HG03064 (cell line): ENCODE data around the gene PPT2.

Experiments
- ATAC-seq: cut with Tn5 transposase; IDR thresholded peaks from one replicate; pipeline ENCODE4 v1.9.1; 2021; ENCODE audit warnings: low read depth; ENCODE audit not compliant: unreplicated experiment

Gene PPT2, protein sequence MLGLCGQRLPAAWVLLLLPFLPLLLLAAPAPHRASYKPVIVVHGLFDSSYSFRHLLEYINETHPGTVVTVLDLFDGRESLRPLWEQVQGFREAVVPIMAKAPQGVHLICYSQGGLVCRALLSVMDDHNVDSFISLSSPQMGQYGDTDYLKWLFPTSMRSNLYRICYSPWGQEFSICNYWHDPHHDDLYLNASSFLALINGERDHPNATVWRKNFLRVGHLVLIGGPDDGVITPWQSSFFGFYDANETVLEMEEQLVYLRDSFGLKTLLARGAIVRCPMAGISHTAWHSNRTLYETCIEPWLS

DNA sequence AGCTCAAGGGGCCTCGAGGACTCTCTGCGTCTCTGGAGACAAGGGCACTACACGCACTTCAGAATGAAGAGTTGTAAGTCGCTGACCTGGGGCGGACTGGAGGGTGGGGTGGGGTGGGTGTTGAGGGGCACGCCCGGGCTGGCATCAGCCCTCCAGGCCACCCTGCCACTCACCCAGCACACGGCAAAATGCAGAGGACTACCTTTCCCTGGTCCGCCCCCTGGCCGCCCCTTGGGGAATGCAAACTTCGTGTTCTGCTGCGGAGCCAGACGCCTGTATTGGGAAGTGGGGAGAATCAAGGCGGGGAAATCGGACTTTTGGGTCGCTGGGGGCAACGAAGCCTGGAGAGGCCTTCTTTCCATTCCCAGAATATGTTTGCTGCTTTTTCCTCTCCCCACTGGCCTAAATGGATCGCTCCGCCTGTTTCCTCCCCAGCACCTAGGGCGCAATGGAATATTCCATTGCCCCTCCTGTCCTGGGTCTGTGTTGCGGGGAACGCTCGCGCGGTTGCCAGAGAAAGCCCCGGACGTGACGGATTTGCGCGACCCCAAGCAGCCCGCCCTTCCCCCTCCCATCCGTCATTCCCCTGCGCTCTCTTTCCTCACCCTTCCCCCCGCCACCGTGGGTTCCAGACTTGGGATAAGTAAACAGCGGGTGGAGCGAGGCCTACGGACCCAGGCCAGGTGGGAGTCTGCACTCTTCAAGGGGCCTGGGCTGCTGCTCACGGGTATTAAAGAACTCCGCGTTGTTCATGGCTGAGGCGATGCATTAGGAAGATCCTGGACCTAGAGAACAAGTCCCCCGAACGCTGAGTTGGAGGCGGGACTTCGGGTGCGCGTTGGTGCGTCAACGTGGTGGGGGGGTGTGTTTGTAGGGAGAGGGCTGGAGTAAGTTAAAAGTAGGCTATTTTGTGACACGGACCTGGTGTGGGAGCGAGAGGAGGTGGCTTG is at the start of gene PPT2:
TSS of gene PPT2 (plus strand) at position 578 of the 950 bp plus-strand sequence. CDS start 454 bp downstream, outside the sequence.
- ATAC-seq = no peak

- no peak for ATAC-seq
Measured at GRCh38 chr6:32105433-32105832, 48.5 kb upstream of the PPT2 start.

- ATAC-seq = no peak
Measured at GRCh38 chr6:32107406-32107805, 46.5 kb upstream of the PPT2 start.

- no peak for ATAC-seq
Measured at GRCh38 chr6:32108094-32108627, 45.8 kb upstream of the PPT2 start.

DNA sequence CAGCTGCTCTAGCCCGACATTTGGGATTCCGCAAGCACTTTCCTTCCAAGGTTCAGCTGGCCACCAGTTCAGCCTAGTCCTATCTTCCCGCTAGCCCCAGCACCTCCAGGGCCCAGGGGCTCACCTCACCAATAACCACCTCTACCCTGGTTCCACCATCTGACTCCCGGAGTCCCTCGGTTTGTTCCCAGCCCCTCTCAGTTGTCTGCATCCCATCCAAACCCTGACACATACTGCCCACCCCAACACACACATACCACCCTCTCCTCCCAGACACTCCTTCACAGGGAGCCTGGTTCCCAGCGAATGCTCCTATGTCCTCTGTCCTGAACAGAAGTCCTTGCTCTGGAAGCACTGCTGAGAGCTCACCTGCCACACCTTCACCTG is 45.2 kb upstream of the PPT2 start:
- no peak for ATAC-seq

- no peak for ATAC-seq
Measured at GRCh38 chr6:32109114-32109764, 44.7 kb upstream of the PPT2 start, which contains the start of gene TNXB. TNXB (minus strand) TSS chr6:32109338; CDS start chr6:32098198, 11,140 bp downstream.

- no peak for ATAC-seq
Measured at GRCh38 chr6:32109765-32110160, 44.2 kb upstream of the PPT2 start.

- ATAC-seq = no peak
Measured at GRCh38 chr6:32110632-32111031, 43.3 kb upstream of the PPT2 start.

DNA sequence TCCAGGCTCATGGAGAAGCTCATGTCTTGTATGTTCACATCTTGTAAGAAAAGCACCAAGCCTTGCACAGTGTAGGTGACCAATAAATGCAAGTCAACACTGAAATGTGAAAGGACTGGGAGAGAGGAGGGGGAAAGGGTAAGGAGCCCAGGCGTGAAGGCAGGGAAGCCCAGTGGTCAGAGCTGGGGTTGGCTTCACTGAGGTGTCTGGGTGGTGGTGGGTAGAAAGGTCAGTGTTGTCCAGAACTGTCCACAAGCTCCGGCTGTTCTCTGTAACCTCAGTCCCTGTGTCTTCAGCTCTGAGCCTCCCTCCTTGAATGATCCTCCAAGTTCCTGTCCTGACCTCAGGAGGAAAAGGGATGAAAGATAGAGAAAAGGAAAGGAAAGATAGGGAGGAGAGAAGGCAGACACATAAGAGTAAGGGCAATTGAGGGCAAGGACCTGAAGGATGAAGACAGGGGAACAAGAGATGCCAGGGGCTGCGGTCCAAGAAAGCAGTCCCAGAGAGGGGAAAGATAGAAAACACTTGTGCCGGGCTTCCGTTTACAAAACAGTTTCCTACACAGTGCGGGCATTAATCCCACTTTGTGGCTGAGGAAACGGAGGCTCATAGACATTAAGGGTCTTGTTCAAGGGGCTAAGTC is 42.4 kb upstream of the PPT2 start:
- no peak for ATAC-seq

DNA sequence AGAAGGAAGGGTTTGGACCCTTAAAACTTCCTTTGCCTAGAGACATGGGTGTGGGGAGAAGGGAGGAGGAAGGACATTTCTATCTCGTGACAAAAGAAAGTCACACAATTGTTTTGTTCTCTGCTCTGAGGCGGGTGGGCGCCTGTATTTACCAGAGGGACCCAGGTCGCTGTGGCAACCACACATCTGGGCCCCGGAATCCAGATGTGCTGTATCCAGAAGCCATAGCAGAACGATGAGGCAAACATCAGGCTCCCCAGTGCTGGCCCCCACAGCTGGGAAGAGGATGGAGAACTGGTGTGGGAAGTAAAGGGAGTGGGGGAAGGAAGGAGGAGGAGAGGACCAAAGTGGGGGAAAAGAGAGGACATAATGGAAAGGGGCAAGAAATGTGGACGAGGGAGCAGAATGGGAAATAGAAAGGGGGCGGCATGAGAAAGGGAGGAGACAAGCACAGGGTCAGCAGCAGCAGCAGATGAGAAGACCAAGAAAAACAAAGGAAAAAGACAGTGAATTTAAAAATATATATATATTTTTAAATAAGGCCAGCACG is 41.4 kb upstream of the PPT2 start:
- ATAC-seq = no peak

- no peak for ATAC-seq
Measured at GRCh38 chr6:32113386-32114352, 40.3 kb upstream of the PPT2 start.

- ATAC-seq = no peak
Measured at GRCh38 chr6:32114796-32115195, 39.1 kb upstream of the PPT2 start.

- ATAC-seq = no peak
Measured at GRCh38 chr6:32115623-32116022, 38.3 kb upstream of the PPT2 start.

- no peak for ATAC-seq
Measured at GRCh38 chr6:32116674-32117073, 37.3 kb upstream of the PPT2 start.

- ATAC-seq = no peak
Measured at GRCh38 chr6:32117461-32117860, 36.5 kb upstream of the PPT2 start.

DNA sequence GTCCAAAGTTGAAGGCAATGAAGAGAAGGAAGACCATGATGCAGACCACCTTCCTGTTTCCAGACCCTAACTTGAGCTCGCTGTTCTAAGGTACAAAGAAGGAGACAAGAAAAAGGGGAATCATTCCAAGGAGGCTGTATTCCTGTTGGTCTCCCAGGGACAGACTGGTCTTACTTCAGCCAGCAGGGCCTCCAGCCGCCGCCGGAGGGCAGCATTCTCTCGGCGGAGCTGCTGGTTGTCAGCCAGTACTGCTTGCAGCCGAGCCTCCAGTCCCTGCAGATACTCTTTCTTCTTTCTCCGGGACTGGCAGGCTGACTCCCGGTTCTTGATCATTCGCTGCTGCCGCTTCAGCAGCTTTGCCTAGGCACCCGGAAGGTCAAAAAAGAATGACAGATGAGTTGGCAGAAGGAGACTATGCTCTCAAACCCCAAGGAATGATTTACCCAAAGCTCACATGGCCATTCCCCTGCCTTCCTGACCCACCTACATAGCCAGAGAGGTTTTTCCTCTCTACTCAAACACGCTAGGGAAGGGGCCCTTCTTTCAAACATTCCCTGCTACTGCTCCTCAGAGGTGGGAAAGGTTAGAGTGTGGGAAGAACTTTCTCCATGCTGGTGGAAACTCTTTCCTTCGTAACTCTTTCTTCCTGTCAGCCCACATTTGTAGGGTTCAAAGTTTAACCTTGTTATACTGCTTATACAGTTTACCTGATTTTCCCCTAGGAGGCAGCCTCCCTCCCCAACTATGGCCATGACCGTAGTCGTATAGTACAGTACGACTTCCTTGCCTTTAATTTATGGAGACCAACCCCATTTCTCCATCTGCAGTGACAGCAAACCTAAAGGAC is 34.9 kb upstream of the PPT2 start:
- no peak for ATAC-seq

- no peak for ATAC-seq
Measured at GRCh38 chr6:32120573-32121059, 33.3 kb upstream of the PPT2 start.

DNA sequence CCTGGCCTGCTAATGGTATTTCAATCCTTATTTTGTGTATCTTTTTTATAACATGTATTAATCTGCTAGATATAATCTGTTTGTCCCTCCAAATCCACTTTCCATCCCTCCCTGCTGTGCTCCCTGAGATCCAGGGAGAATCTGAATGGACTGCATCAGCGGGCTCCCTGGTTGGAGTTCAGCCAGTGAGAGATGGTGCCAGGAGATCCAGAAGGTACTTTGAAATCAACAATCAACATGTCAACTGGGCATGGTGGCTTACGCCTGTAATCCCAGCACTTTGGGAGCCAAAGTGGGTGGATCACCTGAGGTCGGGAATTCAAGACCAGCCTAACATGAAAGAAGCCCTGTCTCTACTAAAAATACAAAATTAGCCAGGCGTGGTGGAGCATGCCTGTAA is 30.3 kb upstream of the PPT2 start:
- ATAC-seq = no peak
